KOPT-K1 (cell line): ENCODE measurements around the gene CALML3.

Experiments used
- H3K27ac ChIP-seq: fragments of 200-600 bp; sonication (generic); 2 replicates; pipeline ENCODE4 v1.5.1; 2016; ENCODE audit warnings: antibody characterized with exemption, mild to moderate bottlenecking, low read depth, low read length; ENCODE audit not compliant: poor library complexity, severe bottlenecking
- H3K36me3 ChIP-seq: fragments of 200-600 bp; sonication (generic); 2 replicates; pipeline ENCODE4 v1.5.1; 2017; ENCODE audit warnings: antibody characterized with exemption, mild to moderate bottlenecking, low read length, moderate library complexity; ENCODE audit not compliant: insufficient read depth
- H3K9me3 ChIP-seq: fragments of 200-600 bp; sonication (generic); 2 replicates; pipeline ENCODE4 v1.5.1; 2017; ENCODE audit warnings: antibody characterized with exemption, low read length, mild to moderate bottlenecking; ENCODE audit not compliant: insufficient read depth, poor library complexity, severe bottlenecking

The CALML3 gene

GRCh38 chr10:5498791-5499492 lies 25.8 kb upstream of the CALML3 start:
- no peaks in the 10 kb centered on the region for H3K9me3 ChIP-seq
- no peak overlapping the region for H3K27ac ChIP-seq
- no peaks in the 10 kb centered on the region for H3K36me3 ChIP-seq

- H3K36me3 ChIP-seq, result no peaks in the 10 kb centered on the region
- H3K9me3 ChIP-seq, result no peaks in the 10 kb centered on the region
- H3K27ac ChIP-seq, result no peak within 1 kb of the TSS
Measured at GRCh38 chr10:5499493-5500140, 25.1 kb upstream of the CALML3 start, which contains the start of gene CALML5. CALML5 (minus strand) TSS chr10:5499570; CDS start chr10:5499438, 132 bp downstream.

DNA sequence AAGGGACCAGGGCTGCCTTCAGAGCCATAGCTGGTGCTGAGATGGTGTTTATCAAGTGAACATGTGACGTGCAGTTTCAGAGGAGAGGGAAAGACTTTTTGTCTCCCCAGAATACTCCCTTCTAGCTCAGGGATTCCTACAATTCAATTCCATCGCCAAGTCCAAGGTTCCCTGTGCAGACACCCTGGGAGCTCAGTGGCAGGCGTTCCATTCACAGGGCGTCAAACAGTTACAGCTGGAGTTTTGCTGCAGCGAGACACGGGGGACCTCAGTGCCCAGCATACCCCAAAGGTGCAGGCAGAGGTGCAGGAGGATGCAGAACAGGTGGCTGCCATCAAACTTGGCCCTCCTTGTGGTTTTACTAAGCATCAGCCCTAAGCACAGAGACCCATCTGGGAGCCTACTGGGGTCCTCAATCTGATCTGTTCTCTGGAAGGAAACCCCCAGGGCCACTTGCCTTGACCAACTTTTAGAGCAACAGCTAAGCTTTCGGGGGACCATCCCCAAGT lies 24.5 kb upstream of the CALML3 start:
- Histone ChIP-seq H3K36me3 (no peaks in the 10 kb centered on the region), H3K27ac (no peak overlapping the region), H3K9me3 (no peaks in the 10 kb centered on the region)

DNA sequence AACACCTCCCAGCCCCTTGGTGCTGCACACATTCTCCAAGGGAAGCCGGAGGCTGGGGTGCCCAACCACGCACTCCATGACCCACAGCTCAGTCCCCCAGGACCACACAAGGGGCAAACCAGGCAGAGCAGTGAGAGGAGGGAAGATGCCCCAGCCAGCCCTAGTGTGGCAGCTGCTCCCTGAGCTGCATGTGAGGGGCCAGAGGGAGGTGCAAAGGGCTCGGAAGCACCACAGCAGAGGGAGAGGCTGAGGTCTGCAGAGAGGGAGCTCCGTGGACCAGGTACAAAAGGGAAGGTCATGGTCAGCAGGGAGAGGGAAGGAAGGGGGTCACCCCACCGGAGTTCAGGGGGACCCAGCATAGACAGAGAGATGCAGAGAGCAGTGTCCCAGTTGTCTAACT lies 23.9 kb upstream of the CALML3 start:
- H3K9me3 ChIP-seq, result no peaks in the 10 kb centered on the region
- H3K27ac ChIP-seq, result no peak overlapping the region
- no peaks in the 10 kb centered on the region for H3K36me3 ChIP-seq

DNA sequence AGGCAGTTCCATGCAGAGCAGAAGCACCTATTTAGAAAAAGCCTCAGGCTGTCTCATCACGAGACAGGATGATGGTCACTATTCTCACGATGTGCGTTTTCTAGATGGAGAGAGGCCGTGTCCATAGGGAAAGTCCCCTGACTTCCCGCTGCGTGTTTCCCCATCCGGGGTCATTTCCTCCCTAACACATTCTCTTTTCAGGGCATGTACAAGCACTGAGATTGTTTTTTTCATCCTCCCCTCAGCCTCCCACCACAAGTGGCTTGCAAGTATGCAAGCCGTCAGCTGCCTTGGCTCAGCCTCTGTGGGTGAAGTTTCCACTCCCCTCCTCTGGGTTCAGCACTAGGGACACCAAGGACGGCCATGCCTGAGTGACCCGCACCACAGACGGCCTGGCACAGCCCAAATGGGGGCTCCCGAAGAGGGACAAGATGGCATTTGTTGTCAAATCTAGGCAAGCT lies 22.7 kb upstream of the CALML3 start:
- Histone ChIP-seq H3K27ac (no peak overlapping the region), H3K9me3 (no peaks in the 10 kb centered on the region), H3K36me3 (no peaks in the 10 kb centered on the region)

- Histone ChIP-seq H3K27ac (no peak overlapping the region), H3K9me3 (no peaks in the 10 kb centered on the region), H3K36me3 (no peaks in the 10 kb centered on the region)
Measured at GRCh38 chr10:5502571-5503476, 21.9 kb upstream of the CALML3 start.

DNA sequence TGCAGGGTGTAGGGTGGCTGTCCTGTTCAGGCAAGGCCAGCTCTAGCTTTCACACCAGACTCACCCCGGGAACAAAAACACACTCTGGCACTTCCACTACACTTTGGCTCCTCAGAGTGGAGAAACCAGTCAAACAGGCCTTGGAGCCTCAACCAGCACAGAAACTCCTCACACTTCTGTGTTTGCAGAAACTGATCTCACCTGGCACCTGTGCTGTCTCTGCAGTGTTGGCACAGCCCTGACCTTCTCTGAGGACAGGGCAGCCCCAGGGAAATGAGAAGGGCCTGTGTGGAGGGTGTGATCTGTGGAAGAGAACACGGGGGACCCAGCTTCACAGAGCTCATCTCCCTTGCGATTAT lies 21.3 kb upstream of the CALML3 start:
- H3K27ac ChIP-seq, result no peak overlapping the region
- no peaks in the 10 kb centered on the region for H3K36me3 ChIP-seq
- no peaks in the 10 kb centered on the region for H3K9me3 ChIP-seq

DNA sequence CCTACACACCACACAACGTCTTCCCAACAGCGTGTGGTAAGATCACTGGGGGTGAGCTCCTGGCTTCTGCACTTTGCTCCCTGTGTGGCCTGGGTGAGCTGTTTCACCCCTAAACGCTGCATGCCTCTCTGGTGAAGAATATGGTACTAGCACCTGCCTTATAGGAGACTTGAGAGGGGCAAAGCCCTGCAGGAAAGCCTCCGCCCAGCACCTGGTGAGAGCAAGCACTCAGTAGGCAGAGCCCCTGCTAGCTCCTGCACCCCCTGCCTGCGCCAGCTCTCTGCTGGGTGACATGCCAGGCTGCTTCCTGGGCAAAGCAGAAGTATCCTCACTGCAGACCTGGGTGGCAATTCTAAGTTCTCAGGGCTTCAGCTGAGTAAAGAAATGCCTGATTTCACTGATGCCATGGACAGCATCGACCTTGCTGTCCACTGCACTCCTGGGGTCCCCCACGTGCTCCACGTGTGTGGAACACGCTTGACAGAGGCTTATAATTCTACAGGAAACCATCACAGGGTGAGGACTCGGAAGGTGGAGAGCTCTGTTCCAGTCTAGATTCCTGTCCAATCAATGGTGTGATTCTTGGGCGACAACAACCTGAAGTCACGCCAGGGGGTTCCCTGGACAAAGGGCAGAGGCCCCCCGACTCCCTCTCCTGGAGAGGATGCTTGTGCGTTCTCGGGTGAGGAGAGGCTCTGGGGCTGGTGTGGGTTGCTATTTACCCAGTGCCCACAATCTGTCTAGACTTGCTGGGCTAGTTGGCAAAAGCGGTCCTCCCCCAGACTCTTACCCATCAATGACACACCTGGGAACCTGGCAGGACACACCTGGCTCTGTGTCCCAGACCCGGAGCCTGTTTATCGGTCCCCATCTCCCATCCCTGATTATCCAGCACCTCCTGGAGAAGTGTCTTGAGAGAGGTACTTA lies 20.4 kb upstream of the CALML3 start:
- no peak overlapping the region for H3K27ac ChIP-seq
- H3K9me3 ChIP-seq, result no peaks in the 10 kb centered on the region
- H3K36me3 ChIP-seq, result no peaks in the 10 kb centered on the region

DNA sequence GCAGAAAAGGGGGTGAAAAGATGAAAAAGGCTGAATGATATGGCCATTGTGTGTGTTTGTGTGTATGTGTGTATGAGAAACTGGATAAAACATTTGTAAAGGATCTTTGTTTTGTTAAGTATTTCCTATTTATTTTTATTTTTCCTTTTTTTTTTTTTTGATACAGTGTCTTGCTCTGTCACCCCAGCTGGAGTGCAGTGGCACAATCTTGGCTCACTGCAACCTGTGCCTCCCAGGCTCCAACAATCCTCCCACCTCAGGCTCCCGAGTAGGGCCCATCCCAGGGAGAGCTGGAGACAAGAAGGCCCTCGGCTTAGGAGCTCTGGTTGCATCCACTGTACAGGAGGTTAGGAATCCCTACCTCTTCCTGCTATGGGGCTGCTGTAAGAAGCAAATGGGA lies 18.5 kb upstream of the CALML3 start:
- H3K27ac ChIP-seq, result no peak overlapping the region
- H3K9me3 ChIP-seq, result no peaks in the 10 kb centered on the region
- H3K36me3 ChIP-seq, result no peaks in the 10 kb centered on the region

DNA sequence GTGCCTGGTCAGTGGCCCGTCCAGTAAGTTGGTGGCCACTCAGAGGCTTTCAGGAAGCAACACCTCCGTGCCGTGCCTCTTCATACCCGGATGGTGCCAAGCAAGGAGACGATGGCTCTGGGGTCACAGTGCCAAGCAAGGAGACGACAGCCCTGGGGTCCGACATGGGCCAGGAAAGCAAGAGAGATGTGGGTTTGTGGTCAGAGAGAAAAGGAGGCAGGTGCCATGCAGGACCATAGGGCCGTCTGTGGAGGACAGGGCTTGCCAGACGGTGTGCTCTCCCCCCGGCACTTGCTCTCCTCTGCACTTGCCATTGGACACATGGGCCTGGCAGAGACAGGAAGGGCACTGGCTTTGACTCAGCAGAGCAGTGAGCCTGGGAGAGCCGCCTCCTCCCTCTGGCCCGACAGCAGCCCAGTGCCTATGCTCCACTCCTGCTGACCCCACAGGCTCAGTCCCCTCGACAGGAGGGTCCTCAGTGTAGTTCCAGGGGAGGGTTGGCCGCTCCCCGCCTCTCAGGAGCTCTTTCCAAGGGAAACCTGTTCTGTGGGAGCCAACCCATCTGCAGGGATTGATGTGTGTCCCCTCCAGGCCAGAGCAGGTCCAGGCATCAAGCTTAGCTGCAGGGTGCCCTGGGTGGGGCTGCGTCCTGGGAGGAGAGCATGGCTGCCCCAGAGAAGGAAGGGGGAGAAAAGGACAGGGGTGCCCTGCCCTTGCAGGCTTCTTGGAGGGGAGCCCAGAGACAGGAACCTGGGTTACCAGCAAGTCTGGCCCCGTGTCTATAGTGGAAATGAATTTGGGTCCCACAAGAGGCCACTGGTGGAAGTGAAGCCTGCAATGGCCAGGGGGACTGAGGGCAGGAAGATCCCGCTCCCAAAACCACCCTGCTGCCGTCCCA lies 17.8 kb upstream of the CALML3 start:
- Histone ChIP-seq H3K36me3 (no peaks in the 10 kb centered on the region), H3K9me3 (no peaks in the 10 kb centered on the region), H3K27ac (no peak overlapping the region)

DNA sequence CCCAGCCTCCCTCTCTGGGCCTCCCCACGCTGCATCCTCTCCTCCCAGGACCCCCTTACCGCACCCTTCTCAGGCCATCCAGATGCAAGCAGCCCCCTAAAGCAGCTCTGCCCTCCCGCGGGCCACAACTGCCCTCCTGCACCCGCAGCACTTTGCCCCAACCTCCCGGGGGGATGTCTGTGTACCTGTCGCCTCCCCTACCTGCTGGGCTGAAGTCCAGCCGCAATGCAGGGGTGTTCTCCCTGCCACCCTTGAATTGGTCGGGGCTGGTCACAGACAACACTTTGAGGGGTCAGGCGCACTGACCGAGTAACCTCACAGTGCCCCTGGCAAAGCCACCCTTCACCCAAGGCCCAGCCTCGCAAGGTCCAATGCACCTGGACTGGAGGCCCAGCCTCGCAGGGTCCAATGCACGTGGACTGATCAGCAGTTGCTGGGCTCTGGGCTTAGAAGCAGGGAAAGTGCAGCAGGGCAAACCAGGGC lies 17.1 kb upstream of the CALML3 start:
- Histone ChIP-seq H3K9me3 (no peaks in the 10 kb centered on the region), H3K27ac (no peak overlapping the region), H3K36me3 (no peaks in the 10 kb centered on the region)

- Histone ChIP-seq H3K27ac (no peak overlapping the region), H3K9me3 (no peaks in the 10 kb centered on the region), H3K36me3 (no peaks in the 10 kb centered on the region)
Measured at GRCh38 chr10:5508161-5508604, 16.6 kb upstream of the CALML3 start.

DNA sequence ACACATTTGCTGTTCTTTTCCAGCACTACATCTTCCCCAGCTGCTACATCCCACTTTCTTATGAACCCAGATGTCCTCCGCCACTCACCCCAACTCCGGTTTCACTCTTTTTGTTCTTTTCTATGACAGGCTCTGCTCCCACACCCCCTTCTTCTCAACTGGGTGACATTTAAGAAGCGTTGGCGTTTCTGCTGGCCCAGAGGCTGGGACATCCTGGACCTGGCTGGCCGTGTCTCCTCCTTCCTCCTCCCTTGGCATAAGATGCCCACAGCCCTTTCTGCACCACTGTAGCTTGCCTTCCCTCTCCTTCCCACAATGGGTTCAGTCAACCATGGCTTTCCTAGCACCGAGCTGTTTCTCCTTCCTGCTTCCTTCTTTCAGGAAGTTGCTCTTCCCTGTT lies 16.0 kb upstream of the CALML3 start:
- Histone ChIP-seq H3K36me3 (no peaks in the 10 kb centered on the region), H3K9me3 (no peaks in the 10 kb centered on the region), H3K27ac (no peak overlapping the region)
